Ramos (cell line): ENCODE results near the gene RPN1.
"Not testable (repeated sequence)": the region's sequence is repeated elsewhere in the genome, so short reads cannot be mapped to it uniquely, and the experiment has no call there.

Experiments
- in situ Hi-C: fragments of 300-500 bp; cut with MboI; formaldehyde crosslinking; loops from one replicate; pipeline ENCODE4 v1.14.3; 2022; ENCODE audit warnings: low sequenced_read_pairs; ENCODE audit not compliant: unreplicated experiment

The RPN1 gene

DNA sequence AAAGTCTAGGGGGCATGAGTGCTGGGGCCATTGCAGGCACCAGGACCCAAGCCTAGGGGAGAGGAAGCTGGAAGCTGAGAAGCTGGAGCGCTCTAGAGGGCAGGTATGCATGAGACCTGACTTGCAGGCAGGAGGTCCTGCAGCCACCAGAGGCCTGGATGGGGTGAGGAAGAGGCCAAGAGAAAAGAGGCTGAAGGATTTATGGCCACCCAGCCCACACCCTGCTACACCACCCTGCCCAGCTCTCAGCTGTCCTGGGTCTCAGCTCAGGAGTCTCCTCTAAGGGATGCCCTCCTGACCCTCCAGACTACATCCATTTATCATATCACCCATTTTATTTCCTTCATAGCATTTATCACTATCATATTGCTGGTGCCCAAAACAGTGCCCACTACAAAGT, 36.5 kb downstream of the RPN1 start:
- in situ Hi-C loops, result loop anchor here (25.0 kb wide), 1 partner anchor 527 kb away; no protein-coding TSS in a partner anchor

DNA sequence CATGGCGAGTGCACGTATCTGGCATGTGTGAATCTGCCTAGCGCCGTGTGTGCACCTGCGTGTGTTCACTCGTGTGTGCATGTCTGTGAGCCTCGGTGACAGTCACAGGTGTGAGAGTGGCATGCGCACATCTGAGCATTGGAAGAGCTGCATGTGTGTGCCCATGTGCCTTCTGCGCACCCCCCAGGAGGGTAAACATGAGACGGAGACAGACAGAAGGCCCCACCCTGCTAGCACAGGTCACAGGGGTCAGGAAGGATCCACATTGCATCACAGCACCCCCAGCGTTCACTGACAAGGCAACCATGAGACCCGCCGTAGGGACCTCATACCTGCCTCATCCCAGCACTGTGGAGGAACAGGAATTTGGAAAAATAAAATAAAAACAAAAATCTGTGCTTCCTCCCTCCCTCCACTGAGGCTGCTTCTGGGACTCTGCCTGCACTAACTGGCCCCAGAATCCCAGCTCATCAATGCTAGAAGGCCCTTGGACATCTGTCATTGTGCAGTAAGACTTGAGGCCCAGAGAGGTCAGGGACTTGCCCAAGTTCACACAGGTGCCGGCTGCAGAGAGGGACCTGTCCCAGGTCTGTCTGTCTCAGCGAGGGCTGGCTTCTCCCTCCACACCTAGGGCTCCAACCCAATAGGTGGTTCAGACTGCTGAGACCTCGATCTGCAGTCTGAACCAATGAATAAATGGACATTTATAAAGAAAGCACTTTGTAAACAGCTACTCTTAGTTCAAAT, 37.4 kb downstream of the RPN1 start:
- in situ Hi-C loops, result loop anchor here (25.0 kb wide), 1 partner anchor 526 kb away; no protein-coding TSS in a partner anchor

DNA sequence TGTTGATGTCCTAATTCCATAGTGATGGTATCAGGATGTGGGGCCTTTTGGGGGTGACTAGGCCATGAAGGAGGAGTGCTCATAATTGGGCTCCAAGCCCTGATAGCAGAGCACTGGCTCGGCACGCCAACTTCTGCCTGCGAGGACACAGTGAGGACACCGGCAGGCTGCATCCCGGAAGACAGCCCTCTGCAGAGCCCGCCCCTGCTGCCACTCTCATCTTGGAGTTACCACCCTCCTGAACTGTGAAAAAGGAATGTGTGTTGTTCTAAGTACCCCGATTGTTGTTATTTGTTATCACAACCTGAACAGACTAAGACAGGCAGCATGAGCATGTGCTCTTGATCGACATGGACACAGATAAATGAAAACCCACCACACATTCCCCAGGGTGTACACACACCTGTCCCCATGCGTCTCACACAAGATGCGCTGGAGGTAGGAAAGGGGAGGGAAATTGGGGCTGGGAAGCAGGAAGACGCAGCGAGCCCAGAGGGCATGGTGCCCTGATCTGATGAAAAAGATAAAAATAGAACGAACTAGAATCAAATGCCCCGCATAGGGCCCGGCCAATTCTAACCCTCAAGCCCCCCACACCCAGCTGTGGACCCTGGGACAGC, 40.1 kb downstream of the RPN1 start:
- in situ Hi-C loops, result loop anchor here (25.0 kb wide), 1 partner anchor 523 kb away; no protein-coding TSS in a partner anchor

DNA sequence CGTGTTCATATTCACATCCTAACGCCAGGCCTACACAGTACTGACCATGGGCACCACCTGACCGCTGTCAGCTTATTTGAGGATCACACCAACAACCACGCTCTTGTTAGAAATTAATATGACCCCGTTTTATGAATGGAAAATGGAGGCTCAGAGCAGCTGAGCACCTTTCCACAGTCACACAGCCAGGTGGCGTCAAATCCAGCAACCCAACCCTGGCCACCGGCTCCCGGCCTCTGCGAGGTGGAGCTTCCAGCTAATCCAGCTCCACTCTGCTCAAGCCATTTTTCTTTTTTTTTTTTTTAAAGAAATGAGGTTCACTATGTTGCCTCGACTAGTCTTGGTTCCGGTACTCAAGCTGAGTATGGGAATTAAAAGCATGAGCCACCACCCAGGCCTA, 41.3 kb downstream of the RPN1 start:
- in situ Hi-C loops, result loop anchor here (25.0 kb wide), 1 partner anchor 522 kb away; no protein-coding TSS in a partner anchor

DNA sequence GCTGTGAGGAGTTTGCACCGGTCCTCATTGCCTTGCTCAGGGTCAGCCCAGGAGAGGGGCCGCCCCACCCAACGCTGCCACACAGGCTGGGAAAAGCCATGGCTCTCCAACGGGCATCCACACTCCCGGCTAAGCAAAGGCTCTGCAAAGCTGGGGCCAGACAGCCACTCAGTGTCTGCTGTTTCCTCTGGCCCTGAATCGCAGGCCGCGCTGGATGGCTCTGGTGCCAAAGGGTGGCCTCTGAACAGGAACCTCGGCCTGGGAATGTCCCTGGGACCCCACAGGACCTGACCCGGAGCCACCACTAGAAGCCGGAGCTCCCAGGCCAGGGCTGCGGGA, 42.9 kb downstream of the RPN1 start:
- in situ Hi-C loops, result loop anchor here (25.0 kb wide), 1 partner anchor 520 kb away; no protein-coding TSS in a partner anchor

DNA sequence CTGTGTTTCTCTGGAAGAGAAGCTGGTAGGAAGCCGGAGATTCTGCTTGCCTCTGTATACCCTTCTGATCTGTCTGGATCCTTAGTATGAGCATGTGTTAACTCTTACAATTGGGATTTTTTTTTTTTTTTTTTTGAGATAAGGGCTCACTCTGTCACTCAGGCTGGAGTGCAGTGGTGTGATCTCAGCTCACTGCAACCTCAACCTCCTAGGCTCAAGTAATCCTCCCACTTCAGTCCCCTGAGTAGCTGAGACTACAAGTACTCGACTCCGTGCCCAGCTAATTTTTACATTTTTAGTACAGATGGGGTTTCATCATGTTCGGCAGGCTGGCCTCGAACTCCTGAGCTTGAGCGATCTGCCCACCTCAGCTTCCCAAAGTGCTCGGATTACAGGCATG, 44.5 kb downstream of the RPN1 start:
- in situ Hi-C loops, result loop anchor here (25.0 kb wide), 1 partner anchor 519 kb away; no protein-coding TSS in a partner anchor

DNA sequence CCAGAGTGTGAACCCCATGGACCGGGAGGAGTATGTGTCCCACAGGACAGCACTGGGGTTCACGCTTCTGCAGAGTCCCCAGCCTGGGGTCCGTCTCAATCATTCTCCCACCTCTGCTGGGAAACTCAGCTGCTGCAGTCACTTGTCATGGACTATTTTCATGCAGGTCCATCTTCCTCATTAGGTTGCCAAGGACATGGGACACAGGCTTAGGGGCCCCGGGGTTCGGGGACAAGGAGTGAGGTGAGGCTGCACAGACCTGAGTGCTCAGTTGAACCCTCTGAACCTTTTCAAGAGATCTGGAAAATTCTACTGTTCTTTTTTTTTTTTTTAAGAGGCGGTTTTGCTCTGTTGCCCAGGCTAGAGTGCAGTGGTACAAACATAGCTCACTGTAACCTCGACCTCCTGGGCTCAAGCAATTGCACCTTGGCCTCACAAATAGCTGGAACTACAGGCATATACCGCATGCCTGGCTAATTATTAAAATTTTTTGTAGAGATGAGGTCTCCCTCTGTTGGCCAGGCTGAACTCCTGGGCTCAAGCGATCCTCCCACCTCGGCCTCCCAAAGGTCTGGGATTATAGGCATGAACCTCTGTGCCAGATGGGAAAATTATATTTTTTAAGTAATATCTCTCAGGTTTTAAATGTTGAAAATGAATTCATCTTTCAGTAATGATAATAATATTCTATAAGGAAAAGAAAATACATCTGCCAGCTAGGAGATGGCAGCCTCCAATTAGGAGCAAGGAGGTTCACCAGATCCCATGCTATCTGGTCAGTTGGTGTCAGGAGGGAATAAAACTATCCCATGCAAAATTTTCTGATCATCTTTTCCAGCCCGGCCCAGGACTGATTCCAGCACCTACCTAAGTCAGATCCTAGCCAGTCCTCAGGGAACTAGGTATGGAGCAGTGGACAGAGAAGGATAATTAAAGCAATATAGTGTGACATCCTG, 45.2 kb downstream of the RPN1 start:
- in situ Hi-C loops, result loop anchor here (25.0 kb wide), 1 partner anchor 518 kb away; no protein-coding TSS in a partner anchor

DNA sequence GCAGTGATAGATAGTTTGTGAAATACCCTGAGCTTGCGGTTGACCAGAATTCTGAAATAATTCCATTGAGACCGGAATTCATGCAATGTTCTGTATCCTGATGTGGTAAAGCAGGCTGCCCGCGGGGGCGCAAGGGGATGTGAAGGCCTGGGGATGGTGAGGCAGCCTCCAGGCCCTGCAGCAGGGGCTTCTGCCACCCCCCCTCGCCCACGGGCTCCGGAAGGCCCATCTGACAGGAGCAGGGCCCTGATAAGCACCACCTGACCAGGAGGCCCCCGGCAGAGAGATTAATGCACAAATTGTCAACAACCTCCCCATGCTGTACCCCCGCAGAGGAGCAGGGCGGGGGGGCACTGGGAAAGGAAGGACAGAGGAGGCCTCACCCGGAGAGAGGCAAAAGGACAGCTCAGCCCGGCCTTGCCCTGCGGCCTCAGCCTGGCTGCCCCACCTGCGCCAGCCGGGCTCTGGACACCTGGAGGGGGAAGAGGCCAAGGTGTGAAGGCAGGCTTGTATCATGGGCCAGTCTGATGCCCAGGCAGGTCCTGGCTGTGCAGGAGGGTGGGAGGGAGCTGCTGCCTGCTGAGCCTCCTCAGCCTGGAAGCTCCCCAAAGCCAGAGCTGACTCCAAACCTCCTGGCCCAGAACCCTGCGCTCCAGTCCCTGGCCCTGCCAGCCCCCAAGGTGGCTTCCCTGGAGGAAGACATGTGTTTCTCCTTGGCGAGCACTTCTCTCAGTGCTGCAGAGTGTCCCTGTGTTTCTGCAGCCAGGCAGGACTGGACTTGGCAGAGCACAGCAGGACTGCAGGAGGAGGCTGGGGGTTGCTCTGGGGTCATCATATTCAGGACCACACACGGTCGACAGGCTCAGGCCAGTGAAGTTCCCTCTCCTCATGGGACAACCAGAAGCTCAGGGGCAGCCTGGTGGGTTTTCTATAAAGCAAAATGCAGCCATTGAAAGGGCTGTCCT, 46.5 kb downstream of the RPN1 start:
- in situ Hi-C loops, result loop anchor here (25.0 kb wide), 1 partner anchor 517 kb away; no protein-coding TSS in a partner anchor

DNA sequence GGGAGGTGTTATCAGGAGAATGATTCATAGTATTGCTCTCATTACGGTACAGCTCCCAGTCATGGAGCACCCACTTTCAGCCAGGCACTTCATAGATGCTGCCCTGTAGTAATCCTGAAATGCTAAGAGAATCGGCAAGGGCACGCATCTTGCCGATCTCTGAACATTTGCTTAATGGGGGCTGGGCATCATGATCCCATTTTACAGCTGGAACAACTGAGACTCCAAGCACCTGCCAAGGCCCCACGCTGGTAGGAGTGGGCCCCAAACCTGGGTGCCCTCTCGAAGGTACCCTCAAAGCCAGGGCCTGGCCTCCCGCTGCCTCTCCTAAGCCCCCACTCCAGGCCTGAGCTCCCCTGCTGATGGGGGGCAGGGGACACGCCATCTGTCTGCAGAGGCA, 47.3 kb downstream of the RPN1 start:
- in situ Hi-C loops, result loop anchor here (25.0 kb wide), 1 partner anchor 516 kb away; no protein-coding TSS in a partner anchor

DNA sequence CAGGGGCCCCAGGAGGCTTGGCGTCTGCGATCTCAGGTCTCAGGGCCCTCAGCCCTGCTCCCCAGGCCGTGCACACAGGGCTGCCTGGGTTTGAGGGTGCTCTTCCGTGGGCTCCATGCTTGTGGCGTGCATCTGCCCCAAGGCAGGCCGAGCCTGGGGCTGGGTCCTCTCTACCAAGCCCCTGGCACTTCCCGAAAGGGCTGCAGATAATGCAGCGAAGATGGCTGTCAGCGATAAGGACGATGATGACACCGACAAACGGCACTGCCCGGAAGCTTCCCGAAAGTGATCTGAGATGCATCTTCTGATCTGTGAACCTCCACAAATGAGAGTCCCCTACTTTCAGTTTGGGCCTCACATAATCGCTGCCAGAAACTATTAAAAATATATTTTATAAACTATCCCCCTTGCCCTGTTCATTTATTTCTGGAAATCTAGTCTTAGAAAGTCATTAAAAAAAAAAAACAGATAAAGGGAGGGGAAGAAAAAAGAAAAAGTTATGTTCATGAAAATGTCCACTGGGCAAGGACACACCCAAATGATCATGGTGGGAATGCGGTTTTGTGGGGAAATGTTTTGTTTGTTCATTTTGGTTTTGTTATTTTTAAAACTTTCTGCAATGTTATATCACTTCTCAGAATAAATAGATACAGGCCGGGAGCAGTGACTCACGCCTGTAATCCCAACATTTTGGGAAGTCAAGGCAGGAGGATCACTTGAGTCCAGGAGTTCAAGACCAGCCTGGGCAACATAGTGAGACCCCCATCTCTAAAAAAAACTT, 51.5 kb downstream of the RPN1 start:
- in situ Hi-C loops, result no loop called here

DNA sequence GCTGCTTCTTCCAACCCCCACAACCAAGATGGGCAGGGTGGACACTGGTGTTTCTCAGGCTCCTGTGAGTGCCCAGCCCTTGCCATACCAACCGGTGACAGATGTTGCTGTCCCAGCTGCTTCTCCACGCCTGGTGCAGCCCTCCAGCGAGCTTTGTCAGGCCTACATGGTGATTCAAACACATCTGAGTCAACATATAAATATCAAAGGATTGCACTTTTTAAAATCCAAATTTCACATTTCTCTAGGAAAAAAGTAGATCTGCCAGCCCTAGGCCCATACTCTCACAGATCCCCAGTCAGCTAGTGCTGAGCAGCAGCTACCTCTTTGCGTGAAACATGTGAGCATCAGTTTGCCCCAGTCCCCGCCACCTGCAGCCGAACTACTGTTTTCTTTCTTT, 52.7 kb downstream of the RPN1 start:
- in situ Hi-C loops, result no loop called here

DNA sequence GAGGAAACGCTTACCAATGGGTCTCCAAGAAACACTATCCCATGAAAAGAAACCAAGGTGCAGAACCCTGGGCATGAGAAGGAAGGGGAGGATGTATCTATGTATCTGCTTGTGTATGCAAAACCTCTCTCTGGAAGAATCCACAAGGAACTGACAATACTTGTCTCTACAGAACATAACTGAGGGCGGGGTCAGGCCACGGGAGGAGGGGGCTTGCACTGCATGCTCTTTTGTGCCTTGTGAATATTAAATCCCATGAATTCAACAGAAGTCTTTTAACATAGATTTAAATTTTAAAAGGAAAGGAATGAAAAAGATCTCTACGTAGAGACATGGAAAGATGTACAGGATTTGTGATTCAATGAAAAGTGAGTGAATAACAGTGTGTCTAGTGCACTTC, 57.8 kb downstream of the RPN1 start:
- in situ Hi-C loops, result no loop called here

DNA sequence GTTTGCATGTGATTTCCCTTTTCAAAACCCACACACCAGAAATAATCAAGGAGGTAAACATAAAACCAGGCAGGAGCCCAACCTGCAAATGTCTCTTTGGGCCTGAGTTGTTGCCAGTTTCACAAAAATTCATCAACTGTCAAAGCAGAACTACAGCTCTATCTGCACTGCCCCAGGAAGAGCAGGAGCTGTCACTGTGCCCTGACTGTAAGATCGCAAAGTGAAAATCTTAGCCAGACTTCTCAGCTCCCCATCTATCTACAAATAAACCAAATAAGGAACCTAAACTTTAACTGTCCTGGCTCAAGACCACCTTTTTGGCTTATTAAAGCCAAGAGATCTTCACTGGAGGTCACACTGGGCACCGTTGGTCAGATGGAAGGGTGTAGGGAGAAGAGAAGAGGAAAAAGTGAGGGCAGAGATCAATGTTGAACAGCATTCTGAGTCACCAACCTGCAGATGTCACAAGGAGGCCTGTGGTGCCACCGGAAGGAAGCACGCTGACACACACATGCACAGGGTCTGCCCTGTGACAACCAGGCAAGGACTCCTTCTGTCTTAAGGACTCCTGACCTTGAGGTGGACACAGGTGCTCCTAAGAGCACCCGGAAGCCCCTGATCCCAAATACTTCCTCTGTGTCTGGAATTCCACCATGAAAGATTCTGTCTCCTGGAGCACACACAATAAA, 58.7 kb downstream of the RPN1 start:
- in situ Hi-C loops, result no loop called here

DNA sequence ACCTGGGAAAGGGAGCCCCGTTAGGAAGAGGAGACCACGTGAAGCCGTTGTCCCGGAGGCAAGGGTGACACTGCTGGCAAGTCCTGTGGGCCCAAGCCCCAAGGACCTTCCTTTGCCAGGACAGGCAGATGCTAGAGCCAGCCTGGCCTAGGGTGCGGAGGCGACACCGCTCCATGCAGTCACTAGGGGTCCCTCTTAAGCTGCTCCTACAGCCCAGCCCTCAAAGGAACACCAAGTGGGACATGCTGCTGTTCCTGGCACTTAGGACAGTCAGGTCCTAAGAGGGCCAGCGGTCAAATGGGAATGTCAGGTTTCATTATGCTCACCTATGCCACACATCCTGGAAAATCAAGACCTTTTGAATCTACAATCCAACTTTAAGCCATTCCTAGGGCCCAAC, 59.7 kb downstream of the RPN1 start:
- in situ Hi-C loops, result no loop called here

DNA sequence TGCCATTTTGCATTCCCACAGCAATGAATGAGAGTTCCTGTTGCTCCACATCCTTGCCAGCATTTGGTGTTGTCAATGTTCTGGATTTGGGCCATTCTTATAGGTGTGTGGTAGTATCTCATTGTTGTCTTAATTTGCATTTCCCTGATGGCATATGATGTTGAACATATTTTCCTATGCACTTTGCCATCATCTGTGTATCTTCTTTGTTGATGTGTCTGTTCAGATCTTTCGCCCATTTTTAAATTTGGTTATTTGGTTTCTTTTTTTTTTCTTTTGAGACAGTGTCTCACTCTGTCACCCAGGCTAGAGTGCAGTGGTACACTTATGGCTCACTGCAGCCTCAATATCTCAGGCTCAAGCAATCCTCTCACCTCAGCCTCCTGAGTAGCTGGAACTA, 60.6 kb downstream of the RPN1 start:
- in situ Hi-C loops, result not testable (repeated sequence)

DNA sequence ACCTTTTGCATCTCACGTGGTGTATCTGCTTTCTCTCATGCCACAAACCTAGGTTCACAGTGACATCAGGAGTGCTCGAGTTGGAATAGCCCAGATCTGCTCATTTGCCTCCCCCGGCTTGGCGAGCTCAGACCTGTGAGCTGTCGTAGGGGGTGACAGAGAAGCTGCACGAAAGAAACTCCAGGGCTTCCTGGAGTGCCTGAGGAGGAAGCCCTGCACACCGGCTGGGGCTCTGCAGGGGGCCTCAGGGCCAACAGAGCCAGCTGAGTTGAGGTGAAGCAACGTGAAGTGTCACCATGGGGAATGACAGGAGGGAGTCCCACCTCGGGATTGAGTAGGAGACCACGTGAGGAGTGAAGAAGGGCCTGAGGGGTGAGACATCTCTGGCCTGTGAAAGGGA, 62.5 kb downstream of the RPN1 start:
- in situ Hi-C loops, result no loop called here

DNA sequence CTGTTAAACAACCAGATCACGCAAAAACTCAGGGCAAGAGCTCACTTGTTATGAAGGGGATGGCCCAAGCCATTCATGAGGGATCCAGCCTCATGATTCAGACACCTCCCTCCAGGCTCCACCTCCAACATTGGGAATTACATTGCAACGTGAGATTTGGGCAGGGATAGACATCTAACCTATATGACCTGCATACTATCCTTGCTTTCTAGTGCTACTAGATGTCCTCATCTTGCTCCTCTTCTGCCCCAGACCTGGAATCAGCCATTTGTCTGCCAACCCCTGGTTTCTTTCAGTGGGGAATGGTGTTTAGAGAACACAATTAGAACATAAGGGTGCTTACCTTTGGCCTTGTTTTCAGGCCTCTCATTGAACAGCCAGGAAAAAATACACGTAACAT, 63.2 kb downstream of the RPN1 start:
- in situ Hi-C loops, result no loop called here

DNA sequence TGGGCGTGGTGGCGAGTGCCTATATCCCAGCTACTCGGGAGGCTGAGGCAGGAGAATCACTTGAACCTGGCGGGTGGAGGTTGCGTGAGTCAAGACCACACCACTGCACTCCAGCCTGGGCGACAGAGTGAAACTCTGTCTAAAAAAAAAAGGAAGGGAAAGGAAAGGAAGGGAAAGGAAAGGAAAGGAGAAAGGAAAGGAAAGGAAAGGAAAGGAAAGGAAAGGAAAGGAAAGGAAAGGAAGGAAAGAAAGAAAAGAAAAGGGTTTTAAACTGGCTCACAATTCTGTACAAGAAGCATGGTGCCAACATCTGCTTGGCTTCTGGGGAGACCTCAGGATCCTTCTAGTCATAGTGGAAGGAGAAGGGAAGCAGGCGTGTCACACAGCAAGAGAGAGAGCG, 63.7 kb downstream of the RPN1 start:
- in situ Hi-C loops, result not testable (repeated sequence)
